ENCODE results near the gene RHBDL2. TPM values are rescaled to one million over a fixed set of nuclear protein-coding genes. Genes with fewer than 3 reads are reported as not detected.
"Not testable (repeated sequence)": the region's sequence is repeated elsewhere in the genome, so short reads cannot be mapped to it uniquely, and the experiment has no call there.

RHBDL2 gene
- total and polyA plus RNA-seq, 3 experiments from 2014 or later, result not detected

DNA sequence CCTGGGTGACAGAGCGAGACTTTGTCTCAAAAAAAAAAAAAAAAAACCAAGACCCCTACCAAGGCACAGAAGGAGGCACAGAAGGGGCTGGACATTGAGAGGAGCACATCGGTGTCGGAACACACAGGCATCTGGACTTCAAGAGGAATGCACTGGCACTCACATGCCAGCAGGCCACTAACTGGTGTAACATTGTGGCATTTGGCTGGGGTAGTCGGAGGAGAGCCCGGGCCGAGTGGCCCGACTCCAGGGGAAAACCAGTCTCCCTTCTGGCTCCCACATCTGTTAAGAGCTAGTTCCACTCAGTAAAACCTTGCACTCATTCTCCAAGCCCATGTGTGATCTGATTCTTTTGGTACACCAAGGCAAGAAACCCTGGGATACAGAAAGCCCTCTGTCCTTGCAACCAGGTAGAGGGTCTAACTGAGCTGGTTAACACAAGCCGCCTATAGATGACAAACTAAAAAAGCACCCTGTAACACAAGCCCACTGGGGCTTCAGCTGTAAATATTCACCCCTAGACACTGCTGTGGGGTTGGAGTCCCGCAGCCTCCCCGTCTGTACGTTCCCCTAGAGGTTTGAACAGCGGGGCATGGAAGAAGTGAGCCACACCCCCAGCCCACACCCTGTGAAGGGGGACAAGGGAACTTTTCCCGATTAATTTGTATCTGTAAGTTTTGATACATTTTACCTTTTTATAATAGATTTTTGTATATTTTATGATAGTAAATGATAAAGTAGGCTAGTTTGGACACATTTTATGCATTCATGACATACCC is 32.2 kb upstream of the RHBDL2 start:
- Mint-ChIP-seq H3K4me3 (no peak overlapping the region), H3K4me1 (peaks cover 14 to 20% (median 17%) of the 10 kb centered on the region in 3 donors), H3K9me3 (peaks cover 0 to 12% (median 11%) of the 10 kb centered on the region in 5 donors), H3K27me3 (peaks cover 0 to 5% of the 10 kb centered on the region in 2 donors), H3K36me3 (peaks cover 0 to 8% (median 1%) of the 10 kb centered on the region in 3 donors), H3K27ac (peak overlapping the region in 2 of 8 donors; percentile 56 to 64)
- Histone ChIP-seq H3K27me3 (ENCODE audit: insufficient read depth, low read length, poor library complexity, severe bottlenecking) (no peaks in the 10 kb centered on the region), H3K9me3 (ENCODE audit: low read length) (peaks cover 9% of the 10 kb centered on the region), H3K27ac (ENCODE audit: low read depth, low read length) (no peak overlapping the region), H3K4me3 (ENCODE audit: low read length) (no peak overlapping the region), H3K4me1 (ENCODE audit: insufficient read depth, low read length) (peaks cover 5% of the 10 kb centered on the region), H3K36me3 (ENCODE audit: insufficient read depth, low read length) (no peaks in the 10 kb centered on the region)
- DNase-seq, result no peak
- ChIA-PET POLR2A (no interaction called here), CTCF (no interaction called here)

GRCh38 chr1:38973145-38973544 is 31.5 kb upstream of the RHBDL2 start:
- H3K9me3 Mint-ChIP-seq; H3K9me3 ChIP-seq (ENCODE audit: low read length); CTCF ChIA-PET; H3K27me3 Mint-ChIP-seq; POLR2A ChIA-PET; DNase-seq; H3K4me3 ChIP-seq (ENCODE audit: low read length); H3K36me3 ChIP-seq (ENCODE audit: insufficient read depth, low read length); H3K36me3 Mint-ChIP-seq; H3K4me1 ChIP-seq (ENCODE audit: insufficient read depth, low read length); H3K27ac ChIP-seq (ENCODE audit: low read depth, low read length); H3K27me3 ChIP-seq (ENCODE audit: insufficient read depth, low read length, poor library complexity, severe bottlenecking); H3K4me3 Mint-ChIP-seq: not testable (repeated sequence)
- H3K4me1 Mint-ChIP-seq, result peaks cover 11 to 16% (median 13%) of the 10 kb centered on the region in 3 donors
- peak overlapping the region in 1 of 8 donors; percentile 64 for H3K27ac Mint-ChIP-seq

GRCh38 chr1:38964140-38964548 is 22.5 kb upstream of the RHBDL2 start:
- Mint-ChIP-seq H3K4me1 (peaks cover 5 to 8% (median 7%) of the 10 kb centered on the region in 3 donors), H3K36me3 (peaks cover 0 to 2% (median 0%) of the 10 kb centered on the region in 3 donors), H3K4me3 (no peak overlapping the region), H3K27ac (peak overlapping the region in 2 of 8 donors; percentile 14 to 29), H3K9me3 (no peaks in the 10 kb centered on the region), H3K27me3 (no peaks in the 10 kb centered on the region)
- CTCF ChIA-PET, result interaction anchor here (1.0 to 1.6 kb wide), 4 partner anchors 14 to 128 kb away, joined by 3 to 4 read pairs (median 4); no protein-coding TSS in a partner anchor
- no peaks in the 10 kb centered on the region for H3K36me3 ChIP-seq (ENCODE audit: insufficient read depth, low read length)
- no peak overlapping the region for H3K27ac ChIP-seq (ENCODE audit: low read depth, low read length)
- no peaks in the 10 kb centered on the region for H3K27me3 ChIP-seq (ENCODE audit: insufficient read depth, low read length, poor library complexity, severe bottlenecking)
- no peak overlapping the region for H3K4me3 ChIP-seq (ENCODE audit: low read length)
- POLR2A ChIA-PET, result no interaction called here
- no peaks in the 10 kb centered on the region for H3K9me3 ChIP-seq (ENCODE audit: low read length)
- peak in 1 of 5 donors; percentile 13 for DNase-seq
- peaks cover 6% of the 10 kb centered on the region for H3K4me1 ChIP-seq (ENCODE audit: insufficient read depth, low read length)

GRCh38 chr1:38962560-38962959 is 20.9 kb upstream of the RHBDL2 start:
- H3K27me3 ChIP-seq (ENCODE audit: insufficient read depth, low read length, poor library complexity, severe bottlenecking), result no peaks in the 10 kb centered on the region
- Mint-ChIP-seq H3K9me3 (no peaks in the 10 kb centered on the region), H3K27me3 (no peaks in the 10 kb centered on the region), H3K4me3 (no peak overlapping the region), H3K4me1 (peaks cover 5 to 8% (median 7%) of the 10 kb centered on the region in 3 donors), H3K36me3 (no peaks in the 10 kb centered on the region), H3K27ac (peak overlapping the region in 1 of 8 donors; percentile 8)
- no peaks in the 10 kb centered on the region for H3K9me3 ChIP-seq (ENCODE audit: low read length)
- DNase-seq, result no peak
- no peak overlapping the region for H3K4me3 ChIP-seq (ENCODE audit: low read length)
- CTCF ChIA-PET, result no interaction called here
- H3K27ac ChIP-seq (ENCODE audit: low read depth, low read length), result no peak overlapping the region
- H3K4me1 ChIP-seq (ENCODE audit: insufficient read depth, low read length), result peaks cover 6% of the 10 kb centered on the region
- H3K36me3 ChIP-seq (ENCODE audit: insufficient read depth, low read length), result no peaks in the 10 kb centered on the region
- POLR2A ChIA-PET, result no interaction called here

DNA sequence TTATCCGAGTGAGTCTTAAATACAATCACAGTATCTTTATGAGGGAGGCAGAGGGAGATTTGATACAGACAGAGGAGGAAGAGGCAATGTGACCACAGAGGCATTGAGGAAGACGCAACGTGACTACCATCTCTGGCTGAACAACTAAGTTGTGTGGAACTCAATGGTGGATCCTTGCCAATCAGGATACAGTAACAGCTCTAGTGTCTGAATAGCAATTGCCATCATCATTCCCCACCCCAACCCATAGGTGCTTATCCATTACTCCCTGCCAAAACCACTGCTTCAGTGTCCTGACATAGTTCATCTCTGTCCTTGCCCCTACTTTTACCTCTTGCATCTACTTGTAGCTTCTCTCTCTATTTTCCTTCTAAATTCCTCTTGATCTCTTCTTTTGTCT is 20.5 kb upstream of the RHBDL2 start:
- Histone ChIP-seq H3K27me3 (ENCODE audit: insufficient read depth, low read length, poor library complexity, severe bottlenecking) (no peaks in the 10 kb centered on the region), H3K4me1 (ENCODE audit: insufficient read depth, low read length) (peaks cover 6% of the 10 kb centered on the region), H3K9me3 (ENCODE audit: low read length) (no peaks in the 10 kb centered on the region), H3K4me3 (ENCODE audit: low read length) (no peak overlapping the region), H3K36me3 (ENCODE audit: insufficient read depth, low read length) (no peaks in the 10 kb centered on the region), H3K27ac (ENCODE audit: low read depth, low read length) (no peak overlapping the region)
- Mint-ChIP-seq H3K27ac (peak overlapping the region in 1 of 8 donors; percentile 8), H3K27me3 (no peaks in the 10 kb centered on the region), H3K4me1 (peaks cover 5 to 8% (median 7%) of the 10 kb centered on the region in 3 donors), H3K4me3 (no peak overlapping the region), H3K36me3 (no peaks in the 10 kb centered on the region), H3K9me3 (no peaks in the 10 kb centered on the region)
- ChIA-PET POLR2A (no interaction called here), CTCF (no interaction called here)
- no peak for DNase-seq

DNA sequence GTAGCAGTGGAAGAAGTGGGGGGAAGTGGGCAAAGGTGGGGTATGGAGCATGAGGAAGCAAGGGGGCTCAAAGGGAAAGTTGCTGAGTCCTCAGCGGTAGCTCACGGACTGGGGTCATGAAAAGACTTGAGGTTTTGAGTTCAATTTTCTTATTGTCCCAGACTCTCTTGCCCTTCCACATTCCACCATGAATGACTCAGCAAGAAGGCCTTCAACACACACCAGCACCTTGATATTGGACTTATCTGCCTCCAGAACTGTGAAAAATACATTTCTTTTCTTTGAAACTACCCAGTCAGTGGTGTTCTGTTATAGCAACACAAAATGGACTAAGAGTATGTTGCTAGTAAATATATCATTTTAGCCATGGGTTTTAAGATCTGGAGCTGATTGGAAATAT is 17.3 kb upstream of the RHBDL2 start:
- Histone ChIP-seq H3K27ac (ENCODE audit: low read depth, low read length) (no peak overlapping the region), H3K4me3 (ENCODE audit: low read length) (no peak overlapping the region), H3K36me3 (ENCODE audit: insufficient read depth, low read length) (no peaks in the 10 kb centered on the region), H3K4me1 (ENCODE audit: insufficient read depth, low read length) (peaks cover 3% of the 10 kb centered on the region), H3K27me3 (ENCODE audit: insufficient read depth, low read length, poor library complexity, severe bottlenecking) (no peaks in the 10 kb centered on the region), H3K9me3 (ENCODE audit: low read length) (no peaks in the 10 kb centered on the region)
- H3K36me3 Mint-ChIP-seq, result no peaks in the 10 kb centered on the region
- H3K4me1 Mint-ChIP-seq, result peaks cover 3 to 6% (median 5%) of the 10 kb centered on the region in 3 donors
- no peak for DNase-seq
- no peak overlapping the region for H3K27ac Mint-ChIP-seq
- no peaks in the 10 kb centered on the region for H3K9me3 Mint-ChIP-seq
- no peaks in the 10 kb centered on the region for H3K27me3 Mint-ChIP-seq
- CTCF ChIA-PET, result no interaction called here
- POLR2A ChIA-PET, result interaction anchor here (0.6 kb wide), 1 partner anchor 9 kb away, joined by 4 read pairs; no protein-coding TSS in a partner anchor
- no peak overlapping the region for H3K4me3 Mint-ChIP-seq

GRCh38 chr1:38953433-38953860 is 11.8 kb upstream of the RHBDL2 start:
- Histone ChIP-seq H3K4me3 (ENCODE audit: low read length) (no peak overlapping the region), H3K9me3 (ENCODE audit: low read length) (no peaks in the 10 kb centered on the region), H3K4me1 (ENCODE audit: insufficient read depth, low read length) (no peaks in the 10 kb centered on the region), H3K36me3 (ENCODE audit: insufficient read depth, low read length) (no peaks in the 10 kb centered on the region), H3K27ac (ENCODE audit: low read depth, low read length) (no peak overlapping the region), H3K27me3 (ENCODE audit: insufficient read depth, low read length, poor library complexity, severe bottlenecking) (no peaks in the 10 kb centered on the region)
- DNase-seq, result no peak
- CTCF ChIA-PET, result no interaction called here
- Mint-ChIP-seq H3K27ac (peak overlapping the region in 1 of 8 donors; percentile 19), H3K4me3 (no peak overlapping the region), H3K27me3 (no peaks in the 10 kb centered on the region), H3K36me3 (no peaks in the 10 kb centered on the region), H3K9me3 (no peaks in the 10 kb centered on the region), H3K4me1 (peaks cover 2 to 6% (median 6%) of the 10 kb centered on the region in 3 donors)
- POLR2A ChIA-PET, result no interaction called here

DNA sequence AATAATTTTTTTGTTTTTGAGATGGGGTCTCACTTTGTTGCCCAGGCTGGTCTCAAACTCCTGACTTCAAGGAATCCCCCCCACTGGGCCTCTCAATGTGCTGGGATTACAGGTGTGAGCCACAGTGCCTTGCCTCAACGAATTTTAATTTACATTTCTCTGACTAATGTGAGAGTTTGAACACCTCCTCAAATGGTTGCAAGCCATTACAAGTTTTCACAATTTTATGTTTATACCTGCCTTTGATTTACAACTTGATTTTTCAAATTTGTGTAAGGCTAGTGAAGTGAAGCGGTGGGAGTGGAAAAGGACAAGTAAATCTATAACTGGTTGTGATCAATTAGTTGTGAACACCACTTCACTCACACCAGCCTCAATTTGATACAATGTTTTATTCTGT is 8.9 kb upstream of the RHBDL2 start:
- no peaks in the 10 kb centered on the region for H3K4me1 ChIP-seq (ENCODE audit: insufficient read depth, low read length)
- Mint-ChIP-seq H3K4me1 (peaks cover 2 to 6% (median 6%) of the 10 kb centered on the region in 3 donors), H3K9me3 (no peaks in the 10 kb centered on the region), H3K36me3 (peaks cover 0 to 4% (median 0%) of the 10 kb centered on the region in 3 donors), H3K4me3 (no peak overlapping the region), H3K27ac (no peak overlapping the region), H3K27me3 (peaks cover 4 to 5% of the 10 kb centered on the region in 2 donors)
- no peaks in the 10 kb centered on the region for H3K27me3 ChIP-seq (ENCODE audit: insufficient read depth, low read length, poor library complexity, severe bottlenecking)
- ChIA-PET POLR2A (no interaction called here), CTCF (no interaction called here)
- H3K36me3 ChIP-seq (ENCODE audit: insufficient read depth, low read length), result no peaks in the 10 kb centered on the region
- no peak overlapping the region for H3K27ac ChIP-seq (ENCODE audit: low read depth, low read length)
- H3K9me3 ChIP-seq (ENCODE audit: low read length), result no peaks in the 10 kb centered on the region
- no peak overlapping the region for H3K4me3 ChIP-seq (ENCODE audit: low read length)
- no peak for DNase-seq
